Activated CD4-positive, alpha-beta T cell treated with anti-CD3 and anti-CD28 coated beads for 4 hours (primary cell): ENCODE data around the gene CHST3.
"Not testable (repeated sequence)": the region's sequence is repeated elsewhere in the genome, so short reads cannot be mapped to it uniquely, and the experiment has no call there.

Experiments used
- DNase-seq, 2 donors: peaks; one replicate each; pipeline ENCODE4 v3.0.0-alpha.2; 2020

Gene CHST3

GRCh38 chr10:72013202-72013945 is 49.2 kb downstream of the CHST3 start:
- DNase-seq = no peak

DNA sequence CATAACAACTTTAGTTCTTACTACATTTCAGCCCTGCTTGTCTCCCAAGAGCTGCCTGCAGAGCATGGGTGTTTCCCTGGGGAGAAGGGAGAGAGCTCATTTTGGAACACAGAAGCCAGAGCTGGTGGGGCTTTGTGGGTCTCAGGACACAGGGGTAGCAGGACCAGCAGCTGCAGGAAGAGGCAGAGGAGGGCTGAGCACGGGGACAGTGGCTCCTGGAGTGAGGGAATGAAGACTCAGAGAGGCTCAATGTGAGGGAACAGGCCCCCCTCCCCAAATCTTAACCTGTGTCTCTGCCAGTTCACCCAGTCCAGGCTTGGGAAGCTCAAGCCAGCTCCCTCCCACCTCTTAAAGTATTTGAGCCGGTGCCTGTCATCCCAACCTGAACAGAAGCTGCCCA is 50.0 kb downstream of the CHST3 start:
- no peak for DNase-seq

DNA sequence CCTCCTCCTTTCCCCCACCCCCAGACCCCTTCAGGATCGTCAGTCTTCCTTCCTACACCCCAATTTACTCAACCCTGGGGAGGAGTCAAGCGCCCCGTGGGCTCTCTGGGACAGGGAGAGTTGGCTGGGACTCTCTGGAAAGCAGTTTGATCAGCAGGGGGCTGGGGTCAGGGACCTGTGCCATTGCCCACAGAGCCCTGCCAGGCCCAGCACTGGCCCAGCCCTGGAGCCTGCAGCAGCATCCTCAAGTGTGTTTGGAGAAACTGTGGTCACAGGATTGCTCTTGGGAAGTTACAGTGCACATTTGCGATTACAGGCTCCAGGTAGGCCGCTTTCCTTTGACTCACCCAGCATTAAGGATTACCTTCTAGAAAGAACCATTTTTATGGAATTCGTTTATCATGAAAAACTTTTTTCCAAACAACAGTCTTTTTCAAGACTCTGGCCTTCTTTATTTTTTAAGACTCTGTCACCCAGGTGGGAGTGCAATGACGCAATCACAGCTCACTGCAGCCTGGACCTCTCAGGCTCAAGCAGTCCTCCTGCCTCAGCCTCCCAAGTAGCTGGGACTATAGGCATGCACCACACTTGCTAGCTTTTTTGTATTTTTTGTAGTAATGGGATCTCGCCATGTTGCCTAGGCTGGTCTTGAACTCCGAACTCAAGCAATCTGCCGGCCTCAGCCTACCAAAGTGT is 50.7 kb downstream of the CHST3 start:
- DNase-seq = no peak

- DNase-seq = no peak
Observed at GRCh38 chr10:72015841-72016240, 51.6 kb downstream of the CHST3 start.

DNA sequence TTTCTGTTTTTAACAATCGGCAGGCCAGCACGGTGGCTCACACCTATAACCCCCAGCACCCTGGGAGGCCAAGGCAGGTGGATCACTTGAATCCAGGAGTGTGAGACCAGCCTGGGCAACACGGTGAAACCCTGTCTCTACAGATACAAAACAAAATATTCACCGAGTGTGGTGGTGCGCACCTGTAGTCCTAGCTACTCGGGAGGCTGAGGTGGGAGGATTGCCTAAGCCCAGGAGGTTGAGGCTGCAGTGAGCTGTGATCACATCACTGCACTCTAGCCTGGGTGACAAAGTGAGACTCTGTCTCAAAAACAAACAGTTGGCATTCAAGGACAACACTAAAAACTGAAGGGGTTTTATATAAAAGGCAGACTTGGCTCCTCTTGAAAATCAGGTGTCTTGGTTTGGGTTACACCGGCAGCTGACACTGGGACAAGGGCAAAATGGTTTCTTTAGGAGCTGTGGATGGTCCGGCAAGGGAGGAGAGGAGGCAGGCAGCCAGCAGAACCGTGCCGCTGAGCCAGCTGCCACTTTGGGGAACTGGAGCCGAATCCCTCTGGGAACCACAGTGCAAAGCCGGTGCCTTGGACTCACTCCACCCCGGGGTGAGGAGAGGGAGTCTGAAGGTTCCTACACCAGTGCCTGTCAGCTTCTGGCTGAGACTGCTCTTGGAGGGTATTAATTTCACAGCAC is 52.6 kb downstream of the CHST3 start:
- no peak for DNase-seq

GRCh38 chr10:72019085-72019876 is 55.1 kb downstream of the CHST3 start:
- no peak for DNase-seq

DNA sequence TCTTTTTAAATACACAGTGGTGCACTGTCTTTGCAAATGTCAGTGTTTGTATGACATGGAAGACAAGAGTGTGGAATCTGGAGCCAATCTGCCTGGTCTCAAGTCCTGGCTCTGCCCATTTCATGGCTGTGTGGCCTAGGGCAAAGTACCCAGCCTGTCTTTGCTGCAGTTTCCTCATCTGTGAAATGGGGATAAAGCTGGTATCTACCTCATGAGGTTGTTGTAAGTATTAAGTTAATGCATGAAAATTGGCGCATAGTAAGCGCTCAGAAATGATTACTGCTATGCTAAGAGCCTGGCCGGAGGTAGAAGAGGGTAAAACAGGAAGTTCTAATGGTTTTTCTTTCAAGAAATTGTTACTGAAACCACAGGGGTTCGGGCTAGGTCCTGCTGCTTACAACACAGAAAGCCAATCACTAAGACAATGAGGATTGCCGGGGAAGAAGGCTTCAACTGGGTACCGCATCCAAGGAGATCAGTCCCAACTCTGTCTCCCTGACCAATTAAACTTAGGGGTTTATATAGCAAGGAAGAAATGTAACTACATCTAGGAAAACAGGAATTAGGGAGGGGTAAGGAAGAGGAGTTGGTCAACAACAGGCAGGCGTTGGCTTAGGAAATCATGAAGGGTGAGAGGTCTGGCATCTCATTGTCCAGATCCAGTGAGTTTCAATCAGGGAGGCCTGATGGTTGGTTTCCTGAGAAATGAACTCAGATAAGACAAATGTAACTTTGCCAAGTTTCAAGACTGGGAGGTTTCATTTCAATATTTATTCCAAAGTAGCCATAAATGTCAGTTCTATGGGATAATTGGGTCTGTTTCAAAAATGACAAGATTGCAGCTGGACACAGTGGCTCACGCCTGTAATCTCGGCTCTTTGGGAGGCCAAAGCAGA is 57.0 kb downstream of the CHST3 start:
- no peak for DNase-seq

- DNase-seq = no peak
Observed at GRCh38 chr10:72022228-72022627, 58.0 kb downstream of the CHST3 start.

- DNase-seq = no peak
Observed at GRCh38 chr10:72024596-72024995, 60.4 kb downstream of the CHST3 start.

DNA sequence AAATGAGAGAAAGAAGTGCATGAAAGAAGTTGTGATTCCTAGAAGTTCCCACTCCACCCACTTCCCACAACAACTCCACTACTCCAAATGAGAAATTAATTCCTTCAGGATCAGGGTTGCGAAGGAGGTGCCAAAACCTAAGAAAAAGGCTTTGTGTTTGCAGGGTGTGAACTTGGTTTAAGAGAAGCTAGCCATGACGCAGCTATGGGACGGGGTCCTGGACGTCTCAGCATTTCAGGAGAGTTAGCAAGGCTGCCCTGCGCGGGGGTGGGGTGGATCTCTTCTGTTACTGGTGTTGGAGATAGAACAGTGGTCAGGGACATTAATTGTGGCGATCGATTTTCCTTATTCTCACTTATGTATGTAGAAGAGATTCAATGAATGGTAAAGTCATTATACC is 61.2 kb downstream of the CHST3 start:
- no peak for DNase-seq

DNA sequence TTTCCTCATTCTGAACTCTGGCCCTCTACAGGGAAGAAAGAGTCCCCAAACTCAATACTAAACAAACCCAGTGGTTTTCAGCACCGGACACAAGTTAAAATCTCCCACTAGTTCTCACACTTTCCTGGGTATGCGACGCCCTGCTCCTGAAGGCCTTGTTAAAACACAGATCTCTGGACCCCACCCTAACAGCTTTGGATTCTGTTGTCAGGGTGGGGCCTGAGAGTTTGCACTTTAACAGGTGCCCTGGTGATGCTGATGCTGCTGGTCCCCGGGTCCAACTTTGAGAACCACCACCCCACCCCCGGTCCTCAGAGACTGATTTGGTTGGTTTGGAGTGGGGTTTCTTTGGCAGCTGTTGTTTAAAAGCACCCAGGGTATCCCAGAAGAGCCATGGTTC is 61.6 kb downstream of the CHST3 start:
- DNase-seq = no peak

GRCh38 chr10:72026278-72027111 is 62.3 kb downstream of the CHST3 start:
- DNase-seq = no peak

- no peak for DNase-seq
Observed at GRCh38 chr10:72027498-72027897, 63.3 kb downstream of the CHST3 start.

- no peak for DNase-seq
Observed at GRCh38 chr10:72029414-72029813, 65.2 kb downstream of the CHST3 start.

GRCh38 chr10:72030762-72031543 is 66.8 kb downstream of the CHST3 start:
- no peak for DNase-seq

DNA sequence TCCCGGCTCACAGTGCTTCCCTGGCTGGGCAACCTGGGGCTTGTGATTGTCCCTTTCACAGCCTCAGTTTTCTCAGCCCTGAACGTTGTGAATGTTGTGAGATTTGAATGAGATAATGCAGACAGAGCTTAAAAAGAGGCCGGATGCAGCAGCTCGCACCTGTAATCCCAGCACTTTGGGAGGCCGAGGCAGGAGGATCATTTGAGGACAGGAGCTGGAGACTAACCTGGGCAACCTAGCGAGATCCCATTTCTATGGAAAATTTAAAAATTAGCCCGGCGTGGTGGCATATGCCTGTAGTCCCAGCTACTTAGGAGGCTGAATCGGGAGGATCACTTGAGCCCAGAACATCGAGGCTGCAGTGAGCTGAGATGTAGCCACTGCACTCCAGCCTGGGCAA is 67.5 kb downstream of the CHST3 start:
- DNase-seq = no peak

DNA sequence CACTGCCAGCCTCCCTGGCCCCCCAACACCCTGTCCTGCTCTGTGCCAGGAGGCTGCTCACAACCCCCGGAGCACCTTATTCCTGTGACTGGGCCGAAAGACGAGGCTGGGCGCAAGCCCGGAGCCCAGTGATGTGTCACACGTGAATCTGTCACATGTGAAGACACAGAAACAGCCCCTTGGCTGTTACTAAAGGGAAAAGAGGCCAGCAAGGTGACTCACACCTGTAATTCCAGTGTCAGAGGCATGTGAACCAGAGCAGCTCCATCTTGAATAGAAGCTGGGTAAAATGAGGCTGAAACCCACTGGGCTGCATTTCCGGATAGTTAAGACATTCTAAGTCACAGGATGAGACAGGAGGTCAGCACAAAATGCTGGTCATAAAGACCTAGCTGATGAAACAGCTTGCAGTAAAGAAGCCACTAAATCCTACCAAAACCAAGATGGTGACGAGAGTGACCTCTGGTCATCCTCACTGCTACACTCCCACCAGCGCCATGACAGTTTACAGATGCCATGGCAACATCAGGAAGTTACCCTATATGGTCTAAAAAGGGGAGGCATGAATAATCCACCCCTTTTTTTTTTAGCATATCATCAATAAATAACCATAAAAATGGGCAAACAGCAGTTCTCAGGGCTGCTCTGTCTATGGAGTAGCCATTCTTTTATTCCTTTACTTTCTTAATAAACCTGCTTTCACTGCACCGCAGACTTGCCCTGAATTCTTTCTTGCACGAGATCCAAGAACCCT is 68.4 kb downstream of the CHST3 start:
- DNase-seq = not testable (repeated sequence)

DNA sequence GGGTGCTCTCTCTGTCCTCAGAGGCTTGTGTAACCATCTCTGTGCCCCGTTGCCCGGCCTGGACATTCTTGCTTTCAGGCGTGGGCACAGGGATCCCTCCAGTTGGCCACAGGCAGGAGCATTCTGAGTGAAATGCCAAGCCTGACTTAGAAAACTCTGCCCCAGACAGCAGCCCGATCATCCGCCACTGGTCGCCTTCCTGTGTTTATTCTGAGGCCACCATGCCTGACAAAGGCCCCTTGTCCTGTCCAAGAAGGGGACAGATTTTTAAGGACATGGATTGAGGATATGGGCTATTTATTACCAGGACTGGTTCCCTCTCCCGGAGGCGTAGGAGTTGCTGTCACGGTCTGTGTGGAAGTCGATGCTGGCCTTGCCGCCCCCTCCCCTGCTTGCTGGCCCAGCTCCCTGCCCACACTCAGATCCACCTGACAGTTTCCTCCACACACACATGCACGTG is 69.9 kb downstream of the CHST3 start:
- no peak for DNase-seq

DNA sequence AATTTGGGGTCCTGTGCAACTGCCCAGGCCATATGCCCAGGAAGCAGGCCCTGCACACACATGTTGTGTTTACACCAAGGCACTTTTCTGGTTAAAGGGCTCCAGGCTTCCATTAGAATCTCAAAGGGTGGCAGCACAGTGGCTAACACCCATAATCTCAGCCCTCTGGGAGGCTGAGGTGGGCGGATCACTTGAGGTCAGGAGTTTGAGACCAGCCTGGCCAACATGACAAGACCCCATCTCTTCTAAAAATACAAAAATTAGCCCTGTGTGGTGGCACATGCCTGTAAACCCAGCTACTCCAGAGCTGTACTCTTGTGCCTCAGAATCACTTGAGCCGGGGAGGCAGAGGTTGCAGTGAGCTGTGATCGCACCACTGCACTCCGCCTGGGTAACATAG is 70.6 kb downstream of the CHST3 start:
- DNase-seq = no peak
